HEK293 (cell line): Measurements from ENCODE around the gene P2RX1.

ENCODE experiments used
- CTCF ChIA-PET: fragments of 350-600 bp; formaldehyde crosslinking; extraction: SDS; loops from one replicate; lab custom pipeline; 2021; ENCODE audit warnings: antibody characterized with exemption; lab: Yijun Ruan, JAX
- POLR2A ChIA-PET: fragments of 300-600 bp; formaldehyde crosslinking; extraction: SDS; loops from one replicate; lab custom pipeline; 2020; ENCODE audit warnings: antibody characterized with exemption, inconsistent platforms; lab: Yijun Ruan, JAX
- H3K27ac ChIP-seq: fragments of 200-500 bp; sonication (Bioruptor generic); 2 replicates; pipeline ENCODE4 v1.5.1; 2014; ENCODE audit warnings: low read depth, low read length, control low read depth, inconsistent platforms; ENCODE audit errors: extremely low read depth
- H3K36me3 ChIP-seq, 2 experiments: fragments of 200-500 bp in 1 of 2; sonication (Bioruptor generic) in 1 of 2; 1 replicate in 1 of 2; 2 replicates in 1 of 2; pipeline ENCODE4 v1.5.1; 2014 to 2017; ENCODE audit warnings: inconsistent platforms in 2 of 2, low read length in 2 of 2; ENCODE audit not compliant: control insufficient read depth in 2 of 2, insufficient read depth in 1 of 2
- H3K4me1 ChIP-seq: fragments of 200-500 bp; sonication (Bioruptor generic); 2 replicates; pipeline ENCODE4 v1.5.1; 2014; ENCODE audit warnings: mild to moderate bottlenecking, low read length, inconsistent platforms; ENCODE audit not compliant: control insufficient read depth, insufficient read depth
- H3K4me3 ChIP-seq: 2 replicates; pipeline ENCODE4 v1.5.1; 2011; ENCODE audit warnings: low read depth, mild to moderate bottlenecking, control low read depth, low read length, moderate library complexity
- H3K9me3 ChIP-seq: fragments of 200-500 bp; sonication (Bioruptor generic); 2 replicates; pipeline ENCODE4 v1.5.1; 2014; ENCODE audit warnings: low read depth, low read length, inconsistent platforms; ENCODE audit not compliant: control insufficient read depth, insufficient read depth
- BCL11A ChIP-seq: fragments of 450-650 bp; formaldehyde crosslinking; IDR thresholded peaks from 2 replicates; pipeline ENCODE4 v1.5.1; 2016; ENCODE audit warnings: low read depth, missing biosample characterization, missing genetic modification characterization
- BCL6B ChIP-seq: fragments of 450-650 bp; formaldehyde crosslinking; IDR thresholded peaks from 2 replicates; pipeline ENCODE4 v1.5.1; 2017; ENCODE audit warnings: missing biosample characterization, missing genetic modification characterization
- GLIS2 ChIP-seq: fragments of 450-650 bp; formaldehyde crosslinking; IDR thresholded peaks from 2 replicates; pipeline ENCODE4 v1.5.1; 2016; ENCODE audit warnings: missing biosample characterization, missing genetic modification characterization
- OSR2 ChIP-seq: fragments of 450-650 bp; formaldehyde crosslinking; IDR thresholded peaks from 2 replicates; pipeline ENCODE4 v1.5.1; 2016; ENCODE audit warnings: missing biosample characterization, missing genetic modification characterization
- PRDM10 ChIP-seq: fragments of 450-650 bp; formaldehyde crosslinking; IDR thresholded peaks from 2 replicates; pipeline ENCODE4 v1.5.1; 2016; ENCODE audit warnings: missing biosample characterization, missing genetic modification characterization
- RBAK ChIP-seq: fragments of 450-650 bp; formaldehyde crosslinking; IDR thresholded peaks from 2 replicates; pipeline ENCODE4 v1.5.1; 2016; ENCODE audit warnings: missing biosample characterization, missing genetic modification characterization
- TSHZ1 ChIP-seq: fragments of 450-650 bp; formaldehyde crosslinking; IDR thresholded peaks from 2 replicates; pipeline ENCODE4 v1.5.1; 2016; ENCODE audit warnings: missing biosample characterization, missing genetic modification characterization, borderline replicate concordance
- ZFHX2 ChIP-seq: fragments of 450-650 bp; formaldehyde crosslinking; conservative IDR thresholded peaks from 2 replicates; pipeline ENCODE4 v1.5.1; 2016; ENCODE audit warnings: missing biosample characterization, missing genetic modification characterization
- ZNF112 ChIP-seq: fragments of 450-650 bp; formaldehyde crosslinking; IDR thresholded peaks from 2 replicates; pipeline ENCODE4 v1.5.0; 2017; ENCODE audit warnings: missing biosample characterization, missing genetic modification characterization
- ZNF202 ChIP-seq: fragments of 450-650 bp; formaldehyde crosslinking; IDR thresholded peaks from 2 replicates; pipeline ENCODE4 v1.5.1; 2016; ENCODE audit warnings: missing biosample characterization, missing genetic modification characterization, borderline replicate concordance
- ZNF221 ChIP-seq: fragments of 450-650 bp; formaldehyde crosslinking; IDR thresholded peaks from 2 replicates; pipeline ENCODE4 v1.5.1; 2017; ENCODE audit warnings: missing biosample characterization, missing genetic modification characterization, borderline replicate concordance
- ZNF23 ChIP-seq: fragments of 450-650 bp; formaldehyde crosslinking; IDR thresholded peaks from 2 replicates; pipeline ENCODE4 v1.5.1; 2016; ENCODE audit warnings: missing biosample characterization, missing genetic modification characterization, borderline replicate concordance
- ZNF311 ChIP-seq: fragments of 450-650 bp; formaldehyde crosslinking; IDR thresholded peaks from 2 replicates; pipeline ENCODE4 v1.5.1; 2017; ENCODE audit warnings: missing biosample characterization, missing genetic modification characterization, borderline replicate concordance
- ZNF366 ChIP-seq: fragments of 450-650 bp; formaldehyde crosslinking; conservative IDR thresholded peaks from 2 replicates; pipeline ENCODE4 v1.5.1; 2016; ENCODE audit warnings: missing biosample characterization, missing genetic modification characterization
- ZNF423 ChIP-seq: fragments of 450-650 bp; formaldehyde crosslinking; IDR thresholded peaks from 2 replicates; pipeline ENCODE4 v1.5.1; 2016; ENCODE audit warnings: missing biosample characterization, missing genetic modification characterization
- ZNF518A ChIP-seq: fragments of 450-650 bp; formaldehyde crosslinking; conservative IDR thresholded peaks from 2 replicates; pipeline ENCODE4 v1.5.1; 2016; ENCODE audit warnings: low read depth, missing biosample characterization, missing genetic modification characterization
- ZNF571 ChIP-seq: fragments of 450-650 bp; formaldehyde crosslinking; IDR thresholded peaks from 2 replicates; pipeline ENCODE4 v1.5.0; 2017; ENCODE audit warnings: missing biosample characterization, missing genetic modification characterization
- ZNF610 ChIP-seq: fragments of 450-650 bp; formaldehyde crosslinking; IDR thresholded peaks from 2 replicates; pipeline ENCODE4 v1.5.1; 2016; ENCODE audit warnings: missing biosample characterization, missing genetic modification characterization, borderline replicate concordance
- ZNF658 ChIP-seq: fragments of 450-650 bp; formaldehyde crosslinking; IDR thresholded peaks from 2 replicates; pipeline ENCODE4; 2016; ENCODE audit warnings: missing biosample characterization, missing genetic modification characterization
- ZNF692 ChIP-seq: fragments of 450-650 bp; formaldehyde crosslinking; IDR thresholded peaks from 2 replicates; pipeline ENCODE4 v1.5.1; 2016; ENCODE audit warnings: missing biosample characterization, missing genetic modification characterization

P2RX1 gene

GRCh38 chr17:3890878-3891219 is 25.4 kb downstream of the P2RX1 start (continued):
- TF ChIP-seq BCL6B (tag by site-specific recombination) (no peak), ZNF221 (tag by site-specific recombination) (no peak), ZNF692 (no peak), RBAK (tag by site-specific recombination) (no peak), OSR2 (tag by site-specific recombination) (no peak), ZNF112 (tag by site-specific recombination) (no peak), TSHZ1 (no peak)

- H3K27ac ChIP-seq: peak overlapping the region; percentile 90
- H3K4me3 ChIP-seq: no peak overlapping the region
- ChIA-PET CTCF (interaction anchor here (0.6 to 3.0 kb wide), 8 partner anchors 16 to 1065 kb away, joined by 3 to 16 read pairs (median 5); partner anchors contain the start of gene NCBP3), POLR2A (interaction anchor here (0.5 to 1.8 kb wide), 13 partner anchors 10 to 1496 kb away, joined by 3 to 11 read pairs (median 4); partner anchors contain the start of genes HASPIN and NCBP3)
- H3K36me3 ChIP-seq: peaks cover 0 to 8% of the 10 kb centered on the region in 2 experiments; a peak in 1 of 3 replicates
- no peaks in the 10 kb centered on the region for H3K9me3 ChIP-seq
- peaks cover 42% of the 10 kb centered on the region for H3K4me1 ChIP-seq
- TF ChIP-seq ZNF202 (tag by site-specific recombination): no peak
- TF ChIP-seq BCL11A: peak; percentile 100
- no peak for TF ChIP-seq ZNF311 (tag by site-specific recombination)
- peak; percentile 90 for TF ChIP-seq ZNF610 (tag by site-specific recombination)
- no peak for TF ChIP-seq ZNF23 (tag by site-specific recombination)
- TF ChIP-seq ZNF658 (tag by site-specific recombination): peak; percentile 43; the same call in 1 of the 2 replicates
- peak; percentile 99 for TF ChIP-seq ZFHX2 (tag by site-specific recombination)
- TF ChIP-seq ZNF366 (tag by site-specific recombination): peak; percentile 97
- peak; percentile 100 for TF ChIP-seq GLIS2 (tag by site-specific recombination)
- peak; percentile 80 for TF ChIP-seq PRDM10 (tag by site-specific recombination)
- TF ChIP-seq ZNF571: no peak
- TF ChIP-seq ZNF423: peak; percentile 100
- peak; percentile 44; the same call in 1 of the 2 replicates for TF ChIP-seq ZNF518A (tag by site-specific recombination)
These were observed 26.0 kb downstream of the P2RX1 start for GRCh38 chr17:3890082-3890877.
